Measurements from ENCODE around the gene TFDP2.

DNA sequence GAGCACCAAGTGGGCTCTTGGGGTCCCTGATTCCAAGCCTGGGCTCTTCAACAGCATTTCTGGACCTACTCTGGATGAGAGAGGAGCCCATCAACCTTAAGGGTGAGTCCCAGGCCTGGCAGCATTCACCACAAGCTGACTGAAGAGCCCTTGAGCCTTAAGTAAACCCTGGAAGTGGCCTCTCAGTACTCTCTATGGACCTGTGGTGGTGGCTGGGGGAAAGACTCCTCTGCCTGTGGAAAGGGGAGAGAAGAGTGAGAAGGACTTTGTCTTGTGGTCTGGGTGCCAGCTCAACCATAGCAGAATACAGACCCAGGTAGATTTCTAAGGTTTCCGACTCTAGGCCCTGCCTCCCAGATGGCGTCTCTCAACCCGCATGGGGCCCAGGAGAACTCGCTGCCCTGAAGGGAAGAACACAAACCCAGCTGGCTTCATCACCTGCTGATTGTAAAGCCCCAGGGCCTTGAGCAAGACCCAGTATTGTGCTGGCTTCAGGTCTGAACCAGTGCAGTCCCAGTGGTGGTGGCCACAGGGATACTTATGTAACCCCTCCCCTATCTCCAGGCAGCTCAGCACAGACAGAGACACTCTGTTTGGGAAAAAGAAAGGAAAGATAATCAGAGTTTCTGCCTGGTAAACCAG is 71.4 kb downstream of the TFDP2 start:
- TF ChIP-seq, protein P1, sequence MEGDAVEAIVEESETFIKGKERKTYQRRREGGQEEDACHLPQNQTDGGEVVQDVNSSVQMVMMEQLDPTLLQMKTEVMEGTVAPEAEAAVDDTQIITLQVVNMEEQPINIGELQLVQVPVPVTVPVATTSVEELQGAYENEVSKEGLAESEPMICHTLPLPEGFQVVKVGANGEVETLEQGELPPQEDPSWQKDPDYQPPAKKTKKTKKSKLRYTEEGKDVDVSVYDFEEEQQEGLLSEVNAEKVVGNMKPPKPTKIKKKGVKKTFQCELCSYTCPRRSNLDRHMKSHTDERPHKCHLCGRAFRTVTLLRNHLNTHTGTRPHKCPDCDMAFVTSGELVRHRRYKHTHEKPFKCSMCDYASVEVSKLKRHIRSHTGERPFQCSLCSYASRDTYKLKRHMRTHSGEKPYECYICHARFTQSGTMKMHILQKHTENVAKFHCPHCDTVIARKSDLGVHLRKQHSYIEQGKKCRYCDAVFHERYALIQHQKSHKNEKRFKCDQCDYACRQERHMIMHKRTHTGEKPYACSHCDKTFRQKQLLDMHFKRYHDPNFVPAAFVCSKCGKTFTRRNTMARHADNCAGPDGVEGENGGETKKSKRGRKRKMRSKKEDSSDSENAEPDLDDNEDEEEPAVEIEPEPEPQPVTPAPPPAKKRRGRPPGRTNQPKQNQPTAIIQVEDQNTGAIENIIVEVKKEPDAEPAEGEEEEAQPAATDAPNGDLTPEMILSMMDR (IDR thresholded peaks at IDR 0.05; ENCODE audit: low read depth, low read length): no peak
- no peak for TF ChIP-seq POLR2A (IDR thresholded peaks at IDR 0.05; ENCODE audit: extremely low read depth, insufficient read length)
- TF ChIP-seq MAX (IDR thresholded peaks at IDR 0.05; ENCODE audit: low read depth, low read length): no peak
- no peak for TF ChIP-seq MYC (IDR thresholded peaks at IDR 0.05; ENCODE audit: low read depth, low read length)

Data from NB4 (cell line).